ENCODE results near the gene ABCG4.
"Not testable (repeated sequence)": the region's sequence is repeated elsewhere in the genome, so short reads cannot be mapped to it uniquely, and the experiment has no call there.

DNA sequence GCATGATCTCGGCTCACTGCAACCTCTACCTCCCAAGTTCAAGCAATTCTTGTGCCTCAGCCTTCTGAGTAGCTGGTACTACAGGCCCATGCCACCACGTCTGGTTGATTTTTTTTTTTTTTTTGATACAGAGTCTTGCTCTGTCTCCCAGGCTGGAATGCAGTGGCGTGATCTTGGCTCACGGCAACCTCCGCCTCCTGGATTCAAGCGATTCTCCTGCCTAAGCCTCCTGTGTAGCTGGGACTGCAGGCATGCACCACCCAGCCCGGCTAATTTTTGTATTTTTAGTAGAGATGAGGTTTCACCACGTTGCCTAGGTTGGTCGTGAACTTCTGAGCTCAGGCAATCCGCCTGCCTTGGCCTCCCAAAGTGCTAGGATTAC lies 18.2 kb downstream of the ABCG4 start:
- TF ChIP-seq, protein P1, sequence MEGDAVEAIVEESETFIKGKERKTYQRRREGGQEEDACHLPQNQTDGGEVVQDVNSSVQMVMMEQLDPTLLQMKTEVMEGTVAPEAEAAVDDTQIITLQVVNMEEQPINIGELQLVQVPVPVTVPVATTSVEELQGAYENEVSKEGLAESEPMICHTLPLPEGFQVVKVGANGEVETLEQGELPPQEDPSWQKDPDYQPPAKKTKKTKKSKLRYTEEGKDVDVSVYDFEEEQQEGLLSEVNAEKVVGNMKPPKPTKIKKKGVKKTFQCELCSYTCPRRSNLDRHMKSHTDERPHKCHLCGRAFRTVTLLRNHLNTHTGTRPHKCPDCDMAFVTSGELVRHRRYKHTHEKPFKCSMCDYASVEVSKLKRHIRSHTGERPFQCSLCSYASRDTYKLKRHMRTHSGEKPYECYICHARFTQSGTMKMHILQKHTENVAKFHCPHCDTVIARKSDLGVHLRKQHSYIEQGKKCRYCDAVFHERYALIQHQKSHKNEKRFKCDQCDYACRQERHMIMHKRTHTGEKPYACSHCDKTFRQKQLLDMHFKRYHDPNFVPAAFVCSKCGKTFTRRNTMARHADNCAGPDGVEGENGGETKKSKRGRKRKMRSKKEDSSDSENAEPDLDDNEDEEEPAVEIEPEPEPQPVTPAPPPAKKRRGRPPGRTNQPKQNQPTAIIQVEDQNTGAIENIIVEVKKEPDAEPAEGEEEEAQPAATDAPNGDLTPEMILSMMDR (IDR thresholded peaks at IDR 0.05), result not testable (repeated sequence)
- not testable (repeated sequence) for TF ChIP-seq POLR2AphosphoS5 (IDR thresholded peaks at IDR 0.05; ENCODE audit: low read depth, low read length); SIN3A (IDR thresholded peaks at IDR 0.05; ENCODE audit: borderline replicate concordance, insufficient read depth, low read depth, low read length)

All from Panc1 (cell line).